GM12878 (cell line): Measurements from ENCODE around the gene TSPAN11.

Experiments used
- CBX5 ChIP-seq: sonication (generic); IDR thresholded peaks from 2 replicates; pipeline ENCODE4 v1.6.1; 2016; ENCODE audit warnings: low read depth, moderate library complexity, mild to moderate bottlenecking, inconsistent platforms
- CHD1 ChIP-seq: IDR thresholded peaks from 2 replicates; pipeline ENCODE4 v1.6.1; 2012; ENCODE audit warnings: low read depth, low read length, improper control_type of control experiment
- CHD4 ChIP-seq: fragments of 200-600 bp; sonication (generic); IDR thresholded peaks from 2 replicates; pipeline ENCODE4 v1.6.1; 2016; ENCODE audit warnings: mild to moderate bottlenecking
- EZH2 ChIP-seq: IDR thresholded peaks from 2 replicates; pipeline ENCODE4 v1.6.1; 2012; ENCODE audit warnings: low read depth, mild to moderate bottlenecking, control low read depth, inconsistent platforms, low read length, borderline replicate concordance; ENCODE audit not compliant: control insufficient read depth
- NRF1 ChIP-seq: conservative IDR thresholded peaks from 2 replicates; pipeline ENCODE4 v1.6.1; 2011; ENCODE audit warnings: mild to moderate bottlenecking, low read depth, low read length, improper control_type of control experiment
- POLR2A ChIP-seq: IDR thresholded peaks from 2 replicates; pipeline ENCODE4 v1.6.1; 2011; ENCODE audit warnings: low read depth, mild to moderate bottlenecking, low read length
- POLR2AphosphoS5 ChIP-seq: IDR thresholded peaks from 2 replicates; pipeline ENCODE4 v1.6.1; 2011; ENCODE audit warnings: mild to moderate bottlenecking, low read length, inconsistent platforms
- RFX5 ChIP-seq: IDR thresholded peaks from 2 replicates; pipeline ENCODE4 v1.6.1; 2011; ENCODE audit warnings: low read depth, low read length, improper control_type of control experiment
- SIX5 ChIP-seq: IDR thresholded peaks from 2 replicates; pipeline ENCODE4 v1.6.1; 2011; ENCODE audit warnings: mild to moderate bottlenecking, low read depth, low read length, moderate library complexity; ENCODE audit not compliant: severe bottlenecking
- TCF7 ChIP-seq: IDR thresholded peaks from 2 replicates; pipeline ENCODE4 v1.6.1; 2014; ENCODE audit warnings: antibody characterized with exemption, borderline replicate concordance
- TF ChIP-seq, protein P1 (sequence below), 3 experiments: IDR thresholded peaks in 2 of 3; conservative IDR thresholded peaks in 1 of 3; 2 replicates each; pipeline ENCODE4 v1.5.1; 2011; ENCODE audit warnings: low read depth in 3 of 3, low read length in 3 of 3, mild to moderate bottlenecking in 3 of 3, control low read depth in 2 of 3, moderate library complexity in 2 of 3, inconsistent platforms in 1 of 3, mixed read lengths in 1 of 3; ENCODE audit not compliant: control insufficient read depth in 2 of 3, insufficient read depth in 1 of 3; ENCODE audit errors: extremely low read depth in 1 of 3
- TF ChIP-seq, protein P2 (sequence below): IDR thresholded peaks from 2 replicates; pipeline ENCODE4 v1.6.1; 2012; ENCODE audit warnings: low read depth, low read length, improper control_type of control experiment

DNA sequence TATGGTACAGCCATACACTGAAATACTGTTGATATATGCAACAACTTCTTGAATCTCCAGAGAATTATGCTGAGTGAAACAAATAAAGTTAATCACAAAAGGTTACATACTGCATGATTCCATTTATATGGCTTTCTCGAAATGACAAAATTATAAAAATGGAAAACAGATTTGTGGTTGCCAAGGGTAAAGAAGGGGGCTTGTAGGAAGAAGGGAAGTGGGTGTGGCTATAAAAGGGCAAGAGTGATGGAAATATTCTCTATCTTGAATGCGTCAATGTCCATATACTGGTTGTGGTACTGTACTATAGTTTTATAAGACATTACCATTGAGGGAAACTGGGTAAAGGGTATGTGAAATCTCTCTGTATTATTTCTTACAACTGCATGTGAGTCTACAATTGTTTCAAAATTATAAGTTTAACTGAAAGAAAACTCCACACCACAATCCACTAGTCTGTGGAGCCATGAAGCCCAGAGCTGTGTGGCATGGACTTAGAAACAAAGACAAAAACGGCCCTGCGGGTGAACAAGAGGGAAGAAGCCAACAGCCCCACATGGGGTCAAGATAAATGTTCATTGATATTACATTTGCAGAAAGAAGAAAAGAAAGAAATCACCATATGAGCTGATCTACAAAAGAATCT lies 18.3 kb upstream of the TSPAN11 start:
- TF ChIP-seq, protein P1, sequence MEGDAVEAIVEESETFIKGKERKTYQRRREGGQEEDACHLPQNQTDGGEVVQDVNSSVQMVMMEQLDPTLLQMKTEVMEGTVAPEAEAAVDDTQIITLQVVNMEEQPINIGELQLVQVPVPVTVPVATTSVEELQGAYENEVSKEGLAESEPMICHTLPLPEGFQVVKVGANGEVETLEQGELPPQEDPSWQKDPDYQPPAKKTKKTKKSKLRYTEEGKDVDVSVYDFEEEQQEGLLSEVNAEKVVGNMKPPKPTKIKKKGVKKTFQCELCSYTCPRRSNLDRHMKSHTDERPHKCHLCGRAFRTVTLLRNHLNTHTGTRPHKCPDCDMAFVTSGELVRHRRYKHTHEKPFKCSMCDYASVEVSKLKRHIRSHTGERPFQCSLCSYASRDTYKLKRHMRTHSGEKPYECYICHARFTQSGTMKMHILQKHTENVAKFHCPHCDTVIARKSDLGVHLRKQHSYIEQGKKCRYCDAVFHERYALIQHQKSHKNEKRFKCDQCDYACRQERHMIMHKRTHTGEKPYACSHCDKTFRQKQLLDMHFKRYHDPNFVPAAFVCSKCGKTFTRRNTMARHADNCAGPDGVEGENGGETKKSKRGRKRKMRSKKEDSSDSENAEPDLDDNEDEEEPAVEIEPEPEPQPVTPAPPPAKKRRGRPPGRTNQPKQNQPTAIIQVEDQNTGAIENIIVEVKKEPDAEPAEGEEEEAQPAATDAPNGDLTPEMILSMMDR (IDR thresholded peaks at IDR 0.05 in 2 of 3, conservative IDR thresholded peaks at IDR 0.05 in 1 of 3; ENCODE audit: control insufficient read depth in 2 of 3, extremely low read depth in 1 of 3, insufficient read depth in 1 of 3, low read depth in 3 of 3, low read length in 3 of 3), result no peak
- no peak for TF ChIP-seq POLR2A
- TF ChIP-seq, protein P2, sequence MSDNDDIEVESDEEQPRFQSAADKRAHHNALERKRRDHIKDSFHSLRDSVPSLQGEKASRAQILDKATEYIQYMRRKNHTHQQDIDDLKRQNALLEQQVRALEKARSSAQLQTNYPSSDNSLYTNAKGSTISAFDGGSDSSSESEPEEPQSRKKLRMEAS, result no peak
- no peak for TF ChIP-seq NRF1
- no peak for TF ChIP-seq SIX5
- TF ChIP-seq CBX5, result no peak
- no peak for TF ChIP-seq CHD1
- no peak for TF ChIP-seq CHD4
- no peak for TF ChIP-seq EZH2
- no peak for TF ChIP-seq POLR2AphosphoS5
- no peak for TF ChIP-seq RFX5
- TF ChIP-seq TCF7, result no peak
